Thyroid gland (tissue), 4 donors: Measurements from ENCODE around the gene SLC52A3. TPM values are rescaled to one million over a fixed set of nuclear protein-coding genes. Genes with fewer than 3 reads are reported as not detected.

Experiments
- DNase-seq, 2 donors: peaks; one replicate each; pipeline ENCODE4 v3.0.0-alpha.2; 2019
- H3K27ac ChIP-seq, 3 donors: fragments of 200-600 bp; sonication (generic); 1 replicate in 2 of 3; 2 replicates in 1 of 3; pipeline ENCODE4 v1.5.1; 2016 to 2019; ENCODE audit warnings: mild to moderate bottlenecking in 1 of 3, moderate library complexity in 1 of 3
- H3K27me3 ChIP-seq: fragments of 200-600 bp; sonication (generic); one replicate; pipeline ENCODE4 v1.5.1; 2019
- H3K36me3 ChIP-seq, 2 donors: fragments of 200-600 bp; sonication (generic); one replicate each; pipeline ENCODE4 v1.5.1; 2016 to 2019
- H3K4me1 ChIP-seq, 2 donors: fragments of 200-600 bp; sonication (generic); one replicate each; pipeline ENCODE4 v1.5.1; 2017 to 2019
- H3K4me3 ChIP-seq, 3 donors: fragments of 200-600 bp; sonication (generic); replicated peaks in 1 of 3; 1 replicate in 2 of 3; 2 replicates in 1 of 3; pipeline ENCODE4 v1.5.1; 2016; ENCODE audit warnings: mild to moderate bottlenecking in 1 of 3
- H3K9me3 ChIP-seq: fragments of 200-600 bp; sonication (generic); one replicate; pipeline ENCODE4 v1.5.1; 2017
- CTCF ChIP-seq, 6 experiments: fragments of 200-600 bp in 3 of 6; fragments of 450-650 bp in 3 of 6; sonication (generic) in 3 of 6; IDR thresholded peaks; one replicate each; pipeline ENCODE4 v1.5.1; 2016 to 2019; ENCODE audit warnings: antibody characterized with exemption in 6 of 6, mild to moderate bottlenecking in 2 of 6, inconsistent platforms in 1 of 6, moderate library complexity in 1 of 6
- POLR2A ChIP-seq, 2 donors: fragments of 450-650 bp; IDR thresholded peaks; one replicate each; pipeline ENCODE4 v1.6.1; 2017; ENCODE audit warnings: antibody characterized with exemption in 2 of 2, mild to moderate bottlenecking in 2 of 2, moderate library complexity in 1 of 2
- WGBS, 2 donors: methylation state at CpG; one replicate each; pipeline ENCODE4 v1.1.5; 2017; 5-methylcytosine and 5-hydroxymethylcytosine counted together
- intact Hi-C: fragments of 100-400 bp; cut with DNase I; formaldehyde crosslinking; loops from one replicate; pipeline ENCODE4 v1.15.1; 2023
- total RNA-seq, 4 donors: library from RNA; depleted of rRNA; stranded (reverse); fragments of >200 nt; gene quantifications; one replicate each; pipeline ENCODE4 v1.2.3, GENCODE V29; 2016

The SLC52A3 gene
- total RNA-seq, 4 donors from 2014 or later = 0.24 to 2.0 (median 0.63) TPM

- intact Hi-C loops = no loop called here
- DNase-seq = no peak
- Histone ChIP-seq H3K4me3 (no peak overlapping the region), H3K4me1 (no peaks in the 10 kb centered on the region), H3K27me3 (no peaks in the 10 kb centered on the region), H3K36me3 (no peaks in the 10 kb centered on the region), H3K9me3 (no peaks in the 10 kb centered on the region), H3K27ac (no peak overlapping the region)
- TF ChIP-seq POLR2A (IDR thresholded peaks at IDR 0.05) = no peak
- 48 to 69% methylated on average over 2 of the region's 2 CpGs for WGBS, 2 donors
Measured at GRCh38 chr20:791056-791455, 22.8 kb upstream of the SLC52A3 start.

DNA sequence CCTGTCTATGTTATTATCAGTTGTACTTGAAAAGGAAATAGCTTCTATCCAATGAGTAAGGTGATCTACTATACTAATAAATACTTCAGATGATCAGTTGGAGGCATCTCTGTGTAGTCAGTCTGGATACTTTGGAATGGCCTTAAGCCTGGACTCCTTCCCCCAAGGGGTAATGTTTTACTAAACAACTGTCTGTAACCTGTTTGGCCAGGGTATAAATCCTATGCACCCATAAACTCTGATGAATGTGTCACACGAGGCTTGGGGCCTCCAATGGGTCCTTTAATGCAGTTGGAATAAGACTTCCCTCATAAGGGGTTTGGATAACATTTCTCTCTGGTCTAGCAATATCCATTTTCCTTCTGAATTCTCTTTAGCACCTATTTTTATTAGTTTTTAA is 19.5 kb upstream of the SLC52A3 start:
- Histone ChIP-seq H3K4me3 (no peak overlapping the region), H3K27me3 (no peaks in the 10 kb centered on the region), H3K27ac (no peak overlapping the region), H3K4me1 (no peaks in the 10 kb centered on the region), H3K9me3 (no peaks in the 10 kb centered on the region), H3K36me3 (no peaks in the 10 kb centered on the region)
- intact Hi-C loops = no loop called here
- no peak for DNase-seq
- TF ChIP-seq POLR2A (IDR thresholded peaks at IDR 0.05) (no peak), CTCF (IDR thresholded peaks at IDR 0.05) (no peak)
- WGBS, 2 donors = 43 to 53% methylated on average over 1 of the region's 1 CpG

- Histone ChIP-seq H3K9me3 (no peaks in the 10 kb centered on the region), H3K4me1 (no peaks in the 10 kb centered on the region), H3K4me3 (no peak overlapping the region), H3K27me3 (no peaks in the 10 kb centered on the region), H3K36me3 (no peaks in the 10 kb centered on the region), H3K27ac (no peak overlapping the region)
- WGBS, 2 donors = 69 to 73% methylated on average over 3 of the region's 3 CpGs
- TF ChIP-seq CTCF (IDR thresholded peaks at IDR 0.05) (no peak), POLR2A (IDR thresholded peaks at IDR 0.05) (no peak)
- DNase-seq = no peak
- intact Hi-C loops = no loop called here
Measured at GRCh38 chr20:779771-780170, 11.5 kb upstream of the SLC52A3 start.

GRCh38 chr20:776165-776564 is 7.9 kb upstream of the SLC52A3 start:
- 77 to 82% methylated on average over 2 of the region's 2 CpGs for WGBS, 2 donors
- intact Hi-C loops = no loop called here

DNA sequence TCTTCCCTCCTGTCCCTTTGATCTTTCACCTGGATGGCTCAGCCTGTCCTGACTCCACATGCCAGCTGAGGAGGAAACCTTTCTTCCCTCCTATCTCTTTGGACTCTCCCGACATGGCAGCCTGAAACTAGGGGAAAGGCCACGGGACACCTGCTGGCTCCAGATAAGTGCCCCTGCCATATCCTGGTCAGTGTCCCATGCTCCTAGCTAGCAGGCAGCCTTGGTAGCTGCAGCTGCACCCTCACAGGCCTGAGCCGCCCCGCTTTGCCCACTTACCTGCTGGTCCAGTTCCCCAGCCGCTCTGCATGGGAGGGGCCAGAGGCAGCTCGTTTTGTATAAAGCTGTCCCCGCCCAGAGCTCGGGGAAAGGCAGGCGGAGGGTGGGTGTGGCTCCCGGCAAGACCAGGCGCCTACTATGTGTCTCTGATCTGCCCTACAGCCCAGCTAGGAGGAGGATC is 7.4 kb upstream of the SLC52A3 start:
- Histone ChIP-seq H3K27ac (no peak overlapping the region), H3K4me3 (no peak overlapping the region), H3K27me3 (no peaks in the 10 kb centered on the region), H3K36me3 (no peaks in the 10 kb centered on the region), H3K9me3 (no peaks in the 10 kb centered on the region), H3K4me1 (no peaks in the 10 kb centered on the region)
- intact Hi-C loops = no loop called here
- TF ChIP-seq POLR2A (IDR thresholded peaks at IDR 0.05) (no peak), CTCF (IDR thresholded peaks at IDR 0.05) (no peak)
- WGBS, 2 donors = 23 to 30% methylated on average over 6 to 10 of the region's 11 CpGs
- DNase-seq = no peak

More at GRCh38 chr20:776165-776564, 7.9 kb upstream of the SLC52A3 start:
- no peak overlapping the region for H3K27ac ChIP-seq
- no peak for DNase-seq
- H3K9me3 ChIP-seq = no peaks in the 10 kb centered on the region
- no peaks in the 10 kb centered on the region for H3K27me3 ChIP-seq
- no peak overlapping the region for H3K4me3 ChIP-seq
- H3K36me3 ChIP-seq = no peaks in the 10 kb centered on the region
- no peaks in the 10 kb centered on the region for H3K4me1 ChIP-seq
- no peak for TF ChIP-seq CTCF (IDR thresholded peaks at IDR 0.05)
- TF ChIP-seq POLR2A (IDR thresholded peaks at IDR 0.05) = no peak

DNA sequence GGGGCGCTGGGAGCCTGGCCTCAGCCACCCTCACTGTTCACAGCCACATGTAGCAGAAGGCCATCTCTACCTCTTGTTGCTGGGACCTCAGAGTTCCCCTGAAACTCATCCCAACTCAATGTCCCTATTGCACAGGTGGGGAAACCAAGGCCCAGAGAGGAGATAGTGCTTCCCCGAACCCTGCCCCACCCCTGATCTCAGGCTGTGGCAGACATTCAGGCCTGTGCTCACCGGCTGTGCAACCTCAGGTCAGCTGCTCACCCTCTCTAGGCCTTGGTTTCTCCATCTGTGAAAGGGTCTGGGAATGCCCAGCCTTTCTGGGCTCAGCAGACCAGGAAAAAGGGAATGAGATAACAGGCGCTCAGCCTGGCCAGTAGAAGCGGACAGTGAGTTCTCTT is 6.4 kb upstream of the SLC52A3 start:
- no peak for DNase-seq
- no peaks in the 10 kb centered on the region for H3K9me3 ChIP-seq
- H3K27me3 ChIP-seq = no peaks in the 10 kb centered on the region
- no peak overlapping the region for H3K4me3 ChIP-seq
- no peaks in the 10 kb centered on the region for H3K36me3 ChIP-seq
- 78 to 84% methylated on average over 4 to 5 of the region's 5 CpGs for WGBS, 2 donors
- intact Hi-C loops = no loop called here
- TF ChIP-seq CTCF (IDR thresholded peaks at IDR 0.05) = no peak
- no peak for TF ChIP-seq POLR2A (IDR thresholded peaks at IDR 0.05)
- no peak overlapping the region for H3K27ac ChIP-seq
- H3K4me1 ChIP-seq = no peaks in the 10 kb centered on the region
